Smooth muscle cell of the umbilical artery (primary cell): ENCODE measurements around the gene CCN5. TPM values are rescaled to one million over a fixed set of nuclear protein-coding genes. Genes with fewer than 3 reads are reported as not detected.

Experiments used
- total RNA-seq: library from RNA; depleted of rRNA; stranded (reverse); fragments of >200 nt; gene quantifications from 2 replicates; pipeline ENCODE4 v1.2.3, GENCODE V29; 2014

Gene CCN5, protein sequence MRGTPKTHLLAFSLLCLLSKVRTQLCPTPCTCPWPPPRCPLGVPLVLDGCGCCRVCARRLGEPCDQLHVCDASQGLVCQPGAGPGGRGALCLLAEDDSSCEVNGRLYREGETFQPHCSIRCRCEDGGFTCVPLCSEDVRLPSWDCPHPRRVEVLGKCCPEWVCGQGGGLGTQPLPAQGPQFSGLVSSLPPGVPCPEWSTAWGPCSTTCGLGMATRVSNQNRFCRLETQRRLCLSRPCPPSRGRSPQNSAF
- total RNA-seq: 0.05 and 0.30 TPM in 2 replicates

DNA sequence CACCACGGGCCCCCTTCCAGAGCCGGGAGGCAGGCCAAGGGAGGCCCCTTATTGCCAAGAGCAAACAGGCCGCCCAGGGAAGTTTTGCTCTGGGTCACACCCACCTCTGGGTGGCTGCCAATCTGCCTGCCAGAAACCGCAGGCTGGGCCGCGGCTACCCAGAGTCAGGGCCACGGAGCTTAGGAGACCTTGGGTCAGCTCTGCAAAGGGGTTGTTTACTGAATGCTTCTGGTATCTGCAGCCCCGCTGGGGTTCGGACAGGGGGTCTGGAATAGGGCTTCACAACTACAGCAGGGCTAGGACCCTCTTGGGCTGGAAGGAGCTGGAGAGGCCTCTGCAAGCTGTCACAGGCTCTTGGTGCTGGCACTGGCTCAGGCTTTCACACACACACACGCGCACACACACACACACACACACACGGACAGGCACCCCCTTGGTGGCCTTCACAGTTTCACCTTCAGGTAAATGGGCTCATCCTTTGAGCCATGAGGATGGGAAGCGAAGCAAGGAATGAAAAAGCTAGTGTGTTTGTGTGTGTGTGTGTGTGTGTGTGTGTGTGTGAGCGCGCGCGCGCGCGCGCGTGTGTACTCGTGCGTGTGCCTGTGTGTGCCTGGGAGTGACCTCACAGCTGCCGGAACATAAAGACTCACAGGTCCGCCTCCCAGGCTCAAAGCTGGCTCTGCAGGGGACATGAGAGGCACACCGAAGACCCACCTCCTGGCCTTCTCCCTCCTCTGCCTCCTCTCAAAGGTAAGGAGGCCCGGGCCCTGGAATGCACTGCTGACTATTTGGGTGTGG lies at the start of gene CCN5:
CCN5 (plus strand) TSS at position 669 of the 798 bp plus-strand sequence; CDS start at position 691, 22 bp downstream.

DNA sequence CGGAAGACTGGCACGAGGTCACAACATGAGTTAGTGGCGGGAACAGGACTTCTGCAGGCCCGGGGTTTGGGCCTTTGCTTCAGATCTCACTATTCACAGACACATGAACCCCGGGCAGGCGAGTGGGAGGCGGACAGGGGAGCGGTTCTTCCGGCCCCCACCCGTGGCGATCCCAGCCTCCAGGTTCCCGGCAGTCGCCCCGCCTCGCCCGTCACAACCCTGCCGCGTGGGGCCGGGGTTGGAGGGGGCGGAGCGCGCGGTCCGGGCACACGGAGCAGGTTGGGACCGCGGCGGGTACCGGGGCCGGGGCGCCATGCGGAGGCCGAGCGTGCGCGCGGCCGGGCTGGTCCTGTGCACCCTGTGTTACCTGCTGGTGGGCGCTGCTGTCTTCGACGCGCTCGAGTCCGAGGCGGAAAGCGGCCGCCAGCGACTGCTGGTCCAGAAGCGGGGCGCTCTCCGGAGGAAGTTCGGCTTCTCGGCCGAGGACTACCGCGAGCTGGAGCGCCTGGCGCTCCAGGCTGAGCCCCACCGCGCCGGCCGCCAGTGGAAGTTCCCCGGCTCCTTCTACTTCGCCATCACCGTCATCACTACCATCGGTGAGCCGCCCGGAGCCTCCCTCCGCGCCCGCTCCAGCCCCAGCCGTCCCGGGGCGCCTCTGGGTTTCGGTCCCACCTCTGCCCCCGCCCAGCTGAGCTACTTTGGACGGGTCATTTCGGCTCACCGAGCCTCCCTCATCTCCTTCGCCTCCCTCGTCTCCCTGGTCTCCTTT lies 30.6 kb downstream of the CCN5 start, which contains the start of gene KCNK15:
KCNK15 (plus strand) TSS at position 268 of the 769 bp plus-strand sequence; CDS start at position 314, 46 bp downstream.

Other genes starting within 250 kb of the CCN5 start
- gene TTPAL, start 239.5 kb upstream of the CCN5 start, total RNA-seq: 10.1 and 18.0 TPM in 2 replicates
- gene SERINC3, start 193.3 kb upstream of the CCN5 start, total RNA-seq: 74.9 and 90.9 TPM in 2 replicates
- gene PKIG, start 132.8 kb upstream of the CCN5 start, total RNA-seq: 19.1 and 24.6 TPM in 2 replicates
- 6.0 and 9.2 TPM in 2 replicates for gene ADA, start 63.7 kb upstream of the CCN5 start, total RNA-seq
- gene KCNK15, start 30.5 kb downstream of the CCN5 start, total RNA-seq: 0.09 TPM in 1 of 2 replicates, not detected in the other
- not detected in 2 replicates for gene RIMS4, start 95.2 kb downstream of the CCN5 start, total RNA-seq
- 92.1 and 154 TPM in 2 replicates for gene YWHAB, start 170.3 kb downstream of the CCN5 start, total RNA-seq
- 6.2 and 19.2 TPM in 2 replicates for gene PABPC1L, start 194.7 kb downstream of the CCN5 start, total RNA-seq
- gene TOMM34, start 245.0 kb downstream of the CCN5 start, total RNA-seq: 12.5 and 42.6 TPM in 2 replicates